Common myeloid progenitor, CD34-positive (primary cell): ENCODE results near the gene PEX5.
"Not testable (repeated sequence)": the region's sequence is repeated elsewhere in the genome, so short reads cannot be mapped to it uniquely, and the experiment has no call there.

Source experiments
- CTCF ChIA-PET: fragments of 350-600 bp; sonication (Branson Sonifier 250); formaldehyde crosslinking; loops from one replicate; lab custom pipeline; 2021; ENCODE audit warnings: antibody characterized with exemption; lab: Charles Lee
- POLR2A ChIA-PET: fragments of 350-600 bp; sonication (Branson Sonifier 250); formaldehyde crosslinking; loops from one replicate; lab custom pipeline; 2021; ENCODE audit warnings: antibody characterized with exemption; lab: Charles Lee
- DNase-seq, 3 donors: peaks; one replicate each; pipeline versions ENCODE4 v3.0.0 to v3.0.0-alpha.2; 2013
- H3K27ac ChIP-seq, 2 experiments: 1 replicate in 1 of 2; 2 replicates in 1 of 2; pipeline ENCODE4 v1.7.0; 2013; ENCODE audit warnings: inconsistent platforms in 2 of 2, low read length in 2 of 2, mild to moderate bottlenecking in 2 of 2, low read depth in 1 of 2, moderate library complexity in 1 of 2; ENCODE audit not compliant: severe bottlenecking in 2 of 2, insufficient read depth in 1 of 2, poor library complexity in 1 of 2
- H3K27me3 ChIP-seq, 5 experiments: replicated peaks in 2 of 5; 1 replicate in 3 of 5; 2 replicates in 2 of 5; pipeline versions ENCODE4 v1.6.1 to v1.7.0; 2013; ENCODE audit warnings: low read length in 4 of 5, mild to moderate bottlenecking in 2 of 5, moderate library complexity in 2 of 5, inconsistent platforms in 1 of 5; ENCODE audit not compliant: insufficient read depth in 5 of 5, control insufficient read depth in 4 of 5
- H3K36me3 ChIP-seq, 4 experiments: 1 replicate in 2 of 4; 2 replicates in 2 of 4; pipeline versions ENCODE4 v1.6.1 to v1.7.0; 2013; ENCODE audit warnings: low read length in 3 of 4, control low read depth in 1 of 4, mild to moderate bottlenecking in 1 of 4; ENCODE audit not compliant: control insufficient read depth in 4 of 4, insufficient read depth in 4 of 4
- H3K4me1 ChIP-seq, 4 experiments: 1 replicate in 3 of 4; 2 replicates in 1 of 4; pipeline versions ENCODE4 v1.6.1 to v1.7.1; 2013; ENCODE audit warnings: low read length in 3 of 4, mild to moderate bottlenecking in 3 of 4, control low read depth in 1 of 4, inconsistent platforms in 1 of 4, moderate library complexity in 1 of 4; ENCODE audit not compliant: control insufficient read depth in 4 of 4, insufficient read depth in 4 of 4; ENCODE audit errors: control extremely low read depth in 1 of 4
- H3K4me3 ChIP-seq, 7 experiments: 1 replicate in 4 of 7; 2 replicates in 3 of 7; pipeline versions ENCODE4 v1.5.1 to v1.7.0; 2013; ENCODE audit warnings: mild to moderate bottlenecking in 7 of 7, low read length in 6 of 7, moderate library complexity in 6 of 7, inconsistent platforms in 2 of 7, low read depth in 2 of 7, control low read depth in 1 of 7; ENCODE audit not compliant: insufficient read depth in 4 of 7, control insufficient read depth in 1 of 7; ENCODE audit errors: extremely low read depth in 1 of 7
- H3K9me3 ChIP-seq, 5 experiments: 1 replicate in 4 of 5; 2 replicates in 1 of 5; pipeline versions ENCODE4 v1.6.1 to v1.7.1; 2013; ENCODE audit warnings: low read length in 4 of 5, mild to moderate bottlenecking in 2 of 5, inconsistent platforms in 1 of 5, low read depth in 1 of 5, moderate library complexity in 1 of 5; ENCODE audit not compliant: control insufficient read depth in 4 of 5, insufficient read depth in 2 of 5; ENCODE audit errors: control extremely low read depth in 1 of 5
- WGBS: methylation state at CpG from one replicate; pipeline ENCODE4 v1.1.5; 2013; ENCODE audit not compliant: insufficient coverage; 5-methylcytosine and 5-hydroxymethylcytosine counted together

The PEX5 gene

DNA sequence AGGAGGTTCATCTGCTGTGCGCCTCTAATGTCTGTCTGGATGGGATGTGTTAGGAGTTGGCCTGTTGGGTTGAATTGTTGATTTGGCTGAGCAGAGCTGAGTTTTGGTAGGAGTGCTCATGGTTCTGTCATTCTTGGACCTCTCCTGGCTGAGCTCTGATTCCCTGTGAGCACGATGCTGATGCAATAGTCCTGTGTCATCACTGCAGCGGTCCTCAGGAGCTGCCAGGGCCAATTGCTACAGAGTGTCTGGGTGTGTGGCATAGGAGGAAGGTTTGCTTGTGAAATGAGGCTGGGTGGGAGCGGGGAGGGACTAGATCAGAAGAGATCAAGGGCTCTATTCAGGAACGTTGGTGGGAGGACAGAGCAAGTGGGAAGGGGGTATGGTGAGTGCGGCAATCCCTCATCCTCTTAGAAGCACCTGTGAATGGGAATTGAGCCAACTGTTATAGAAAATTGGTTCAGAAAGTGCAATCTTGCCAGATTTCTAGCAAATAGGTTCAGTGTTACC is 21.2 kb downstream of the PEX5 start:
- no peak overlapping the region for H3K4me3 ChIP-seq
- ChIA-PET POLR2A (no interaction called here), CTCF (interaction anchor here (0.8 to 1.4 kb wide), 2 partner anchors 66 to 432 kb away, joined by 3 to 4 read pairs; no protein-coding TSS in a partner anchor)
- H3K27ac ChIP-seq: no peak overlapping the region
- DNase-seq: no peak
- H3K4me1 ChIP-seq: no peaks in the 10 kb centered on the region
- peaks cover 0 to 8% (median 0%) of the 10 kb centered on the region in 5 experiments for H3K9me3 ChIP-seq
- peaks cover 24 to 58% (median 43%) of the 10 kb centered on the region in 4 experiments for H3K36me3 ChIP-seq
- no peaks in the 10 kb centered on the region for H3K27me3 ChIP-seq
- 98% methylated on average over 6 of the region's 6 CpGs for WGBS

DNA sequence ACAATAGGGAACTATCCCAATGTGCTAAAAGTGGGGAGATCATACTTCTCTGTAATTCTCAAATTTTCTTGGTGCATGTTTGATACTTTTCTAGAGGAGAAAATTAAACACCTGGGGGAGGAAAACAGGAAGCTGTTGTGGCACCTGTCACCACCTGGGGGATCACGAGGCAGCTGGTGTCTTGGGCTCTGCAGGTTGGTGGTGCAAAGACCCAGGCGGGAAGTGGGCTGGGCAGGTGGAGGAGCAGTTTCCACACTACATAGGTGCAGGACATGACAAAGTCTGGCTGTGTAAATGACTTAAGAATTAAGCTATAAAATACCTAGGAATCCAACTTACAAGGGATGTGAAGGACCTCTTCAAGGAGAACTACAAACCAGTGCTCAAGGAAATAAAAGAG is 23.2 kb downstream of the PEX5 start:
- H3K36me3 ChIP-seq: peaks cover 22 to 44% (median 34%) of the 10 kb centered on the region in 4 experiments
- 80% methylated on average over 1 of the region's 2 CpGs for WGBS
- POLR2A ChIA-PET: no interaction called here
- CTCF ChIA-PET: no interaction called here
- no peak overlapping the region for H3K4me3 ChIP-seq
- H3K27me3 ChIP-seq: no peaks in the 10 kb centered on the region
- H3K4me1 ChIP-seq: no peaks in the 10 kb centered on the region
- H3K27ac ChIP-seq: no peak overlapping the region
- H3K9me3 ChIP-seq: peaks cover 0 to 8% (median 0%) of the 10 kb centered on the region in 5 experiments
- no peak for DNase-seq

DNA sequence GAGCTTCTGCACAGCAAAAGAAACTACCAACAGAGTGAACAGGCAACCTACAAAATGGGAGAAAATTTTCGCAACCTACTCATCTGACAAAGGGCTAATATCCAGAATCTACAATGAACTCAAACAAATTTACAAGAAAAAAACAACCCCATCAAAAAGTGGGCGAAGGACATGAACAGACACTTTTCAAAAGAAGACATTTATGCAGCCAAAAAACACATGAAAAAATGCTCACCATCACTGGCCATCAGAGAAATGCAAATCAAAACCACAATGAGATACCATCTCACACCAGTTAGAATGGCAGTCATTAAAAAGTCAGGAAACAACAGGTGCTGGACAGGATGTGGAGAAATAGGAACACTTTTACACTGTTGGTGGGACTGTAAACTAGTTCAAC is 24.3 kb downstream of the PEX5 start:
- H3K36me3 ChIP-seq: peaks cover 14 to 34% (median 25%) of the 10 kb centered on the region in 4 experiments
- no CpG with 5 or more reads among the region's 2 CpGs for WGBS
- H3K4me3 ChIP-seq, H3K4me1 ChIP-seq, H3K9me3 ChIP-seq, H3K27ac ChIP-seq, POLR2A ChIA-PET, CTCF ChIA-PET, DNase-seq, H3K27me3 ChIP-seq: not testable (repeated sequence)

DNA sequence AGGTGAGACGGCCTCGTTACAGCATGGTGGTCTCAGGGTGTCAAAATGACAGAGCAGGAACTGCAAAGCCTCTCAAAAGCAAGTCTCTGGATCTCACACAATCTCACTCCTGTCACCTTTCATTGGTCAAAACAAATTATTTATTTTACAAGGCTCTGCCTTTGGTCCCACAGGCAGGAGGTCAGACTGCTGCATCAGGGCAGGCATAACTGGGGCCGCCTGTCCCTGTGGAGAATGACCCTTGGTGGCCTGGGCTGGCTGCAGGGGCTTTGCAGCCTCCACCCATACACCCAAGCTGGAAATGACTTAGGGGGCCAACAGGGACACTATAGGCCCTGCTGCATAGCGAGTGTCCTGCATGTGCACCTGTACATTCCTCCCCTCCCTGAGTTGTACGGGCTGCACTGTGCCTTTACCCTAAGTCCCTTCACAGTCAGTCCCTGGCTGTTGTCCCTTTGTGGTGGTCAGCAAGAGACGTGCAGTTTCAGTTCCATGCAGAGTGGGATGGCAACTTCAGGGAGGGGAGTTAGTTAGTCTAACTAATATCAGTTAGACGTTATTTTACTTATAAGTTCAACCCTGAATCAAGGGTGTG is 28.1 kb downstream of the PEX5 start:
- Histone ChIP-seq H3K4me3 (no peak overlapping the region), H3K4me1 (no peaks in the 10 kb centered on the region), H3K27me3 (no peaks in the 10 kb centered on the region), H3K36me3 (peaks cover 1 to 3% (median 2%) of the 10 kb centered on the region in 4 experiments), H3K9me3 (peaks cover 0 to 2% (median 0%) of the 10 kb centered on the region in 5 experiments), H3K27ac (no peak overlapping the region)
- WGBS: 91% methylated on average over 3 of the region's 7 CpGs
- no peak for DNase-seq
- ChIA-PET CTCF (no interaction called here), POLR2A (no interaction called here)

DNA sequence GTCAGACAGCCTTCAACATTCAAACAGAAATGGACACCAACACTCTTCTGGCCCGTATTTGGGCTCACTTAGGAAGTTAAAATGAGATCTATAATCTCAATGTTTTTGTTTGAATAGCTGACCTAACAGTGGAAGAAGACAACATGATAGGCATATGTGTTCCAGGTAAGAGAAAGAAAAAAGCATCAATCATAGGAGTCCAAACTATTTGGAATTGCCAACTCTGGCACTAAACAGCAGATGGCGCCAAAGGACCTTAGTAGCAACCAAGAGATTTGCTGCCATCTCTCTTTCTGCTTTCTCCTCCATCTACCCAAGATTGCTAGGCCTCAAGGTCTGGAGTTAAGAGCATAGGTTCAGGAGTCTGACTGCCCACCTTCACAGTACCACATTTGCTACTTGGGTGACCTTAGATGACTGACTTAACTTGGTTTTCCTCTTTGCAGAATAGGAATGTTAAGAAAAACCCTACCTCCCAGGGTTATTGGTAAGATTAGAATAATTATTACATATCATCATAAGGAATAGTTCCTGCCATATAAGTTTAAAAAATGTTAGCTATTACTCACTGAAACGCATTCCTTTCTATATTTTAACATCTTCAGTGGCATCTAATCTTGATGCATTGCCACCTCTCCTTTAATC is 30.2 kb downstream of the PEX5 start:
- CTCF ChIA-PET: interaction anchor here (0.6 to 4.0 kb wide), 13 partner anchors 10 to 427 kb away, joined by 3 to 20 read pairs (median 4); no protein-coding TSS in a partner anchor
- Histone ChIP-seq H3K4me1 (no peaks in the 10 kb centered on the region), H3K27ac (no peak overlapping the region), H3K9me3 (no peaks in the 10 kb centered on the region), H3K27me3 (no peaks in the 10 kb centered on the region), H3K36me3 (no peaks in the 10 kb centered on the region), H3K4me3 (no peak overlapping the region)
- DNase-seq: peak; percentile 79 to 90 (median 83)
- WGBS: no CpG with 5 or more reads among the region's 3 CpGs
- POLR2A ChIA-PET: no interaction called here

DNA sequence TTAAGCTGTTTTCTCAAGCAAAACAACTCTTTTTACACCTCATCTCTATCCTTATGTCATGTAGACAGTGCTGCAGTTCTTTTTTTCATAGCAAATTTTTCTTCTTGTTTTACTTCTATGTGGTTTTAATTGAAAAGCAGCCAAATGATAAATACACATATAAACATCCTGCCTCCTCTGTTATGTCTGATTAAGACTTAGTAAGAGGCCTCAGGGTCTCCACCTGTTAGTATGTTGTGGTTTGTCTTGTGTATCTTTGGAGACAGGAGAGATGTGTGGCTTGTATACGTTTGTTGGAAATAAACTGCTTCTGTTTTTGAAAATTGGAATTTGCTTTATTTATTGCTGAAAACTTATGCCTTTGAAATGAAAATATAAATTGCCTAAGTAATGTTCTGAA is 32.0 kb downstream of the PEX5 start:
- Histone ChIP-seq H3K36me3 (no peaks in the 10 kb centered on the region), H3K27ac (no peak overlapping the region), H3K4me3 (no peak overlapping the region), H3K27me3 (no peaks in the 10 kb centered on the region), H3K9me3 (no peaks in the 10 kb centered on the region), H3K4me1 (no peaks in the 10 kb centered on the region)
- DNase-seq: peak in 1 of 3 donors; percentile 23
- ChIA-PET POLR2A (no interaction called here), CTCF (interaction anchor here (1.1 to 4.0 kb wide), 7 partner anchors 98 to 426 kb away, joined by 3 to 20 read pairs (median 9); no protein-coding TSS in a partner anchor)
- no CpG with 5 or more reads among the region's 1 CpG for WGBS

DNA sequence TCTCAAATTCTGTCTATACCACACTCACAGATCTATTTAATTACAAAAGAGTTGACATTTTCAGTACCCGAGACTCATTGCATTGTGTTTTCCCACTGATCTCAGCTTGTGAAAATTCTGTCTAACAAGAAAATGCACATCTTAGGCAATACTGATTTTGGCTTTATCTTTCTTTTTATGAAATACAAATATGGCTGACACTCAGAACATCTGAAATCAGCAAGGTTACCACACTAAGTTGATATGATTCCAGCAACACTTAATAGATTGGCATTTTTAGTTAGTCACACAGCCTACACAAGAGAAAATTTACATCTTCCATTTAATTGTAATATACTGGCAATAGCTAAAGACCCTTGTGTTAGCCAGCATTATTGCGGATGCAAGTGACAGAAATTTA is 40.3 kb downstream of the PEX5 start:
- Histone ChIP-seq H3K27ac (no peak overlapping the region), H3K27me3 (no peaks in the 10 kb centered on the region), H3K9me3 (peaks cover 0 to 2% (median 0%) of the 10 kb centered on the region in 5 experiments), H3K4me3 (no peak overlapping the region), H3K36me3 (no peaks in the 10 kb centered on the region), H3K4me1 (no peaks in the 10 kb centered on the region)
- WGBS: 100% methylated on average over 1 of the region's 2 CpGs
- DNase-seq: no peak
- ChIA-PET CTCF (no interaction called here), POLR2A (no interaction called here)
